ENCODE data around the gene POU3F2.

Gene POU3F2

DNA sequence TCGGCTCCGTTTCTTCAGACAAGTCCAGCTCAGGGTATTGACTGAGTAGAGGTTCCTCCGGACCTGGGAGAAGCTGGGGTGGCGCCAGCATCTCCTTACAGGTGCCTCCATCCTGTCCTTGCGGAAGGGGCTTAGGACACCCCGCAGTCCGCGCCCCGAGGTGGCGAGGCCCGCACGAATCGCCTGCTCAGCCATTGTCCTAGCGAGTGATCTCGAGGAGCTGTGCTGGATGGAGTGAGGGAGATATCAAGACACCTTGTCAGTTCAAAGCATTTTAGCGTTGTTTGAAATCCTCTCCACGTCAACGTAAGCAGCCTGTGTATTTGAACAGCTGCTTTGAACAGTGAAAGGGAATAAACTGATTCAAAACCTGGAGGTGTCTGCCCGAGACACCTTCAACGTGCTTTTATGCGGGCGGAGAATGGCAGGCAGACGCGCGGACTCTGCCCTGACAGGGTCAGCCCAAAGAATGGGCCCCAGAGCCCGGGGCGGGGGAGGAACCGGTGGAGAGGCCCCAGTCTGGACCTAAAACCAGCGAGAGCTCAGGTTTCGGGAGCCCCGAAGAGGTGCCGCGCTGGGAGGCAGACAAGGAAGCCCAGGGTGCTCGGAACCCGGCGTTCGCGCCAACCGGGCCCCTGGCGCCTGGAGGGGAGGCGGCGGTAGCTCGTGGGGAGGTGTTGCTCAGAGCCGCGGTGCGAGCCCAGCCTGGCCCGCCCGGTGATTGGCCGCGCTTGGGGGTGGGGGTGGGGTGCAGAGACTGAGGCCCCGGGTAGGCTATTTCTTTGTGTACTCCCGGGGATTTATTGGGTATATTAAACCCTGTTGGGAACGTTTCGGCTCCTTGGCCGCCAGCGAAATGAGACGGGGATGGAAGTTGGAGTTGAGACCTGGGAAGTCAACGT is 3.1 kb upstream of the POU3F2 start:
- Histone ChIP-seq H3K4me1 (ENCODE audit: control insufficient read depth, insufficient read depth, low read length) (peaks cover 54% of the 10 kb centered on the region), H3K9me3 (ENCODE audit: control insufficient read depth, low read length) (no peaks in the 10 kb centered on the region), H3K27me3 (ENCODE audit: control insufficient read depth, insufficient read depth, low read length, poor library complexity, severe bottlenecking) (peaks cover 88% of the 10 kb centered on the region), H3K36me3 (ENCODE audit: control insufficient read depth, insufficient read depth, low read length) (no peaks in the 10 kb centered on the region), H3K27ac (ENCODE audit: insufficient read depth, low read depth, low read length, poor library complexity, severe bottlenecking) (no peak overlapping the region), H3K4me3 (ENCODE audit: insufficient read depth, low read depth, low read length) (peak overlapping the region; percentile 53)
- 1% methylated on average over 58 of the region's 58 CpGs for WGBS, 2 experiments

DNA sequence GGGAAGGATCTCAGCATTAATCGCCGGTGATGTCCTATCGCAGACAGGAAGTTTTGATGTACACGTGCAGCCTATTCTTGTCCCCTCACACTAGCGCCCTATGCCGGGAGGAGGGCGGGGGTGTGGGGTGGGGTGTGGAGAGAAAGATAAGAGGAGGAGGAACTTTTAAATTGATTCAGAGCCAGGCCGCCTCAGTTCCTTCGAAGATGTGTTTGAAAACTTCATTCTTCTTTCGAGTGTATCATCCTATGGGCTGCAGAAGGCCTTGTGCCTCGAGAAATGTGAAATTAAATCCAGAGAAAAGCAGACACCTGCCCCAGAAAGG is 2.5 kb upstream of the POU3F2 start:
- Histone ChIP-seq H3K9me3 (ENCODE audit: control insufficient read depth, low read length) (no peaks in the 10 kb centered on the region), H3K36me3 (ENCODE audit: control insufficient read depth, insufficient read depth, low read length) (no peaks in the 10 kb centered on the region), H3K4me3 (ENCODE audit: insufficient read depth, low read depth, low read length) (peak overlapping the region; percentile 53), H3K4me1 (ENCODE audit: control insufficient read depth, insufficient read depth, low read length) (peaks cover 53% of the 10 kb centered on the region), H3K27ac (ENCODE audit: insufficient read depth, low read depth, low read length, poor library complexity, severe bottlenecking) (no peak overlapping the region), H3K27me3 (ENCODE audit: control insufficient read depth, insufficient read depth, low read length, poor library complexity, severe bottlenecking) (peaks cover 88% of the 10 kb centered on the region)
- whole genome bisulfite sequencing, 2 experiments, result 3 to 4% methylated on average over 7 to 8 of the region's 11 CpGs

DNA sequence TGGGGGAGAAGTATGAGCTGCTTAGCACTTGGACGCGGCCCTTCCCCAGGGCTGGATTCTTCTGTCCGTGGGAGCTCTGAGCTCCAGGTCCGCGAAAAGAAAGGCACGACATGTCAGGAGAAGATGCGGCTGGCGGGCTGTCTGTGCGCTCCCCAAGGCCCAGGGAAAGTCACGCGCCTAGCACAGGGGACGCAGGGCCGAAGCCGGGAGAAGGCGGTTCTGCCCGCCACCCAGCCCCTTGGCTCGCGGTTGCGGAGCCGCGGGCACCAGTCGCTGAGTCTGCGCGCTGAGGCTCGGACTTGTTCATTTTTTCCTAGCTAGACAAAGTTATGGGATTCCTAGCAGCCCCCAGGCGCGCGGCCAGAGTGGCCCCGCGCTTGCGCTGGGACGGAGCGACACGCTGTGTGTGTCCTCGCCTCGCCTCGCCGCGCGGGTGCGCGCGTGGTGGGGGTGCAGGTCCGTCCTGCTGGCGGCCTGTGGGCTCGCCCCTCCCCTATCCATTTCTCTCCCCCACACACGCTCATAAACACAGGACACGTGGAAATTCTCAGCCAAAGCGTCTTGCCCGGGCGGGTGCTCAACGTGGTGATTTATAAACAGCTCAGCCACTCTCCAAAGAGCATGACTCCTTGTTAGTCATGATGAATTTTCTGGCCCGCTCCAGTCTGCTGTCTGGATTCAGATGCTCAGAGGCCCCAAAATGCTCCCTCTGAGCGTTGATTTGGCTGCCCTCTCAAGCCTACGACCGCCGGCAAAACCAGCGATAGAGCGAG is 1.9 kb upstream of the POU3F2 start:
- peak overlapping the region; percentile 53 for H3K4me3 ChIP-seq (ENCODE audit: insufficient read depth, low read depth, low read length)
- H3K4me1 ChIP-seq (ENCODE audit: control insufficient read depth, insufficient read depth, low read length), result peaks cover 51% of the 10 kb centered on the region
- peaks cover 88% of the 10 kb centered on the region for H3K27me3 ChIP-seq (ENCODE audit: control insufficient read depth, insufficient read depth, low read length, poor library complexity, severe bottlenecking)
- no peaks in the 10 kb centered on the region for H3K9me3 ChIP-seq (ENCODE audit: control insufficient read depth, low read length)
- no peaks in the 10 kb centered on the region for H3K36me3 ChIP-seq (ENCODE audit: control insufficient read depth, insufficient read depth, low read length)
- no peak overlapping the region for H3K27ac ChIP-seq (ENCODE audit: insufficient read depth, low read depth, low read length, poor library complexity, severe bottlenecking)
- 1% methylated on average over 59 of the region's 59 CpGs for WGBS, 2 experiments

DNA sequence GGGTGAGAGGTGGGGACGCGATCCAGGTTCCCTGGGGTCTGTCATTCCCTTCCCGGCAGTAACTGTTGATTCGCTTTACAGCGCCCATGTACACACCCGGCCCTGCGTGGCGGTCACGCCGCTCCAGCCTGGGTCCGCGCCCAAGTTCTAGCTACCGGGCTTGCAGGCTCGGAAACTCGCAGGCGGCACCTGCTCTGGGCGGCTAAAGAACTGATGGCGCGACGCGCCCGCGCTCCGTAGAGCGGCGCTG is 1.4 kb upstream of the POU3F2 start:
- WGBS, 2 experiments, result 0 to 1% methylated on average over 26 of the region's 26 CpGs
- peak overlapping the region; percentile 53 for H3K4me3 ChIP-seq (ENCODE audit: insufficient read depth, low read depth, low read length)

DNA sequence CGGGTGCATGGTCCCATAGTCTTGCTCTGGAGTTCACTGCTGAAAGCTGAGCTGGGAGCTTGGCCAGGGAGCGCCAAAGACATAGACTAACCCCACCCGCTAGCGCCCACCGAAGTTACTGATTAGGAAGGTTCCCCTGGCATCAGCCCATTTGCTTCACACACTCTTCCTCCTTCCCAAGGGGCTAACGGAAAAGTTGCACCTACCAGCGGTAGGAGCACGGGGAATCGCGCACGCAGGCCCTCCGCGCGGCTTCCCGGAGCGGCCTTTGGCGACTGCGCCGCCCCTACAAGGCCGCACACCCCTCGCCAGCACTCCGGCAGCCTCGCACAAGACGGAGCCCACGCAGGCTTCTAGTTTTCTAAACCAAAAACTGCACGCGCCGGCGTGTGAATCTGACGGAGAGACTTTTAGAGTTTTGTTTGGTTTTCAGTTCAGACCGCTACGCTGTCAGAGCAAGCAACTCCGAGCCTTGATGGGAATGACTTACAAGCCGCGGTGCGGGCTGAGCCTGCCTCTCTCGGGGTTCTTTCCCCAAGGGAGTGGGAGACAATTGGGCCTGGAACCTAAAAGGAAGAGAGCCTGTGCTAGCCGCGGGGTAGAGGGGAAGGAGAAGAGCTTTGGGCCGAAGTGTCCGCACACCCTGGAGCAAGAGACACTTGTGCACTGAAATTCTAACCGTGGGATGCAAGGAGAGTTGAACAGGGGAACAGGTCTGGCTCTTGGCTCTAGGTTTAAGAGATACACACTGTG is 891 bp upstream of the POU3F2 start:
- 0 to 1% methylated on average over 41 to 42 of the region's 42 CpGs for whole genome bisulfite sequencing, 2 experiments
- peak overlapping the region; percentile 53 for H3K4me3 ChIP-seq (ENCODE audit: insufficient read depth, low read depth, low read length)
- H3K4me1 ChIP-seq (ENCODE audit: control insufficient read depth, insufficient read depth, low read length), result peaks cover 44% of the 10 kb centered on the region
- no peaks in the 10 kb centered on the region for H3K36me3 ChIP-seq (ENCODE audit: control insufficient read depth, insufficient read depth, low read length)
- peaks cover 88% of the 10 kb centered on the region for H3K27me3 ChIP-seq (ENCODE audit: control insufficient read depth, insufficient read depth, low read length, poor library complexity, severe bottlenecking)
- peak overlapping the region; percentile 63 for H3K27ac ChIP-seq (ENCODE audit: insufficient read depth, low read depth, low read length, poor library complexity, severe bottlenecking)
- no peaks in the 10 kb centered on the region for H3K9me3 ChIP-seq (ENCODE audit: control insufficient read depth, low read length)

More for the DNA sequence above, 1.4 kb upstream of the POU3F2 start:
- Histone ChIP-seq H3K27me3 (ENCODE audit: control insufficient read depth, insufficient read depth, low read length, poor library complexity, severe bottlenecking) (peaks cover 88% of the 10 kb centered on the region), H3K4me1 (ENCODE audit: control insufficient read depth, insufficient read depth, low read length) (peaks cover 48% of the 10 kb centered on the region), H3K27ac (ENCODE audit: insufficient read depth, low read depth, low read length, poor library complexity, severe bottlenecking) (no peak overlapping the region), H3K9me3 (ENCODE audit: control insufficient read depth, low read length) (no peaks in the 10 kb centered on the region), H3K36me3 (ENCODE audit: control insufficient read depth, insufficient read depth, low read length) (no peaks in the 10 kb centered on the region)

DNA sequence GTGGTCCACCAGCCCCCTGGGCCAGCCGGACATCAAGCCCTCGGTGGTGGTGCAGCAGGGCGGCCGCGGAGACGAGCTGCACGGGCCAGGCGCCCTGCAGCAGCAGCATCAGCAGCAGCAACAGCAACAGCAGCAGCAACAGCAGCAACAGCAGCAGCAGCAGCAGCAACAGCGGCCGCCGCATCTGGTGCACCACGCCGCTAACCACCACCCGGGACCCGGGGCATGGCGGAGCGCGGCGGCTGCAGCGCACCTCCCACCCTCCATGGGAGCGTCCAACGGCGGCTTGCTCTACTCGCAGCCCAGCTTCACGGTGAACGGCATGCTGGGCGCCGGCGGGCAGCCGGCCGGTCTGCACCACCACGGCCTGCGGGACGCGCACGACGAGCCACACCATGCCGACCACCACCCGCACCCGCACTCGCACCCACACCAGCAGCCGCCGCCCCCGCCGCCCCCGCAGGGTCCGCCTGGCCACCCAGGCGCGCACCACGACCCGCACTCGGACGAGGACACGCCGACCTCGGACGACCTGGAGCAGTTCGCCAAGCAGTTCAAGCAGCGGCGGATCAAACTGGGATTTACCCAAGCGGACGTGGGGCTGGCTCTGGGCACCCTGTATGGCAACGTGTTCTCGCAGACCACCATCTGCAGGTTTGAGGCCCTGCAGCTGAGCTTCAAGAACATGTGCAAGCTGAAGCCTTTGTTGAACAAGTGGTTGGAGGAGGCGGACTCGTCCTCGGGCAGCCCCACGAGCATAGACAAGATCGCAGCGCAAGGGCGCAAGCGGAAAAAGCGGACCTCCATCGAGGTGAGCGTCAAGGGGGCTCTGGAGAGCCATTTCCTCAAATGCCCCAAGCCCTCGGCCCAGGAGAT is 1.0 kb downstream of the POU3F2 start:
- 0% methylated on average over 76 of the region's 76 CpGs for WGBS, 2 experiments

DNA sequence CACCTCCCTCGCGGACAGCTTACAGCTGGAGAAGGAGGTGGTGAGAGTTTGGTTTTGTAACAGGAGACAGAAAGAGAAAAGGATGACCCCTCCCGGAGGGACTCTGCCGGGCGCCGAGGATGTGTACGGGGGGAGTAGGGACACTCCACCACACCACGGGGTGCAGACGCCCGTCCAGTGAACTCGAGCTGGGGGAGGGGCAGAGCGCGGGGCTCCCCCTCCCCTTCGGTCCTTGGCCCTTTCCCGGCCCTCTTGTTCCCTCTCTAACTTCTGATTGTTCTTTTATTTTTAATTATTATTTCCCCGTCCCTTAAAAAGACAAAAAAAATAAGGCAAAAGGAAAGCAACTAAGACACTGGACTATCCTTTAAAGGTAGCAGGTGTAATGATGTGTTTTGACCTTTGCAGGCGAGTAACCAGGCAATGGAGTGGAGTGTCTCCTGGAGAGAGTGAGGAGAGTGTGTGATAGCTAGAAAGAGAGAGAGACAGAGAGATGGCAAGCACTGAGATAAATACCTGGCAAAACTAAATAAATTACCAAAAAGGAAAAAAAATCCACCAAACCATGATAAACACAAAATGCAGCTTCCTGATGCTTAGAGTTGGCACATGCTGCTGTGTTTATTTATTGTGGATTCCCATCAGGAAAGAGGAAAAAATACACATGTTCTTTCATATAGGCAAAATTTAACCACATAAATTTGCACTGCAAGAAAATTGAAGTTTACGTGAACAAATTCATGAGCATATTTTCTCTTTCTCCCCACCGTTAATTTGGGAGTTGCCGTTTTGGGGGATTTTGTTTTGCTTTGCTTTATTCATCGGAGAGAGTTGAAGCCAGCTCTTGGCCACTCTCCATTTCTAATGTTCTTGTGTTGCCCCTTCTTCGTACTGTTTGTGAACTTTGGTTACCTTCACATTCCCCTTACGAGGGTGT is 1.9 kb downstream of the POU3F2 start:
- H3K4me3 ChIP-seq (ENCODE audit: insufficient read depth, low read depth, low read length), result peak overlapping the region; percentile 62
- H3K9me3 ChIP-seq (ENCODE audit: control insufficient read depth, low read length), result no peaks in the 10 kb centered on the region
- H3K36me3 ChIP-seq (ENCODE audit: control insufficient read depth, insufficient read depth, low read length), result no peaks in the 10 kb centered on the region
- H3K27ac ChIP-seq (ENCODE audit: insufficient read depth, low read depth, low read length, poor library complexity, severe bottlenecking), result no peak overlapping the region
- H3K27me3 ChIP-seq (ENCODE audit: control insufficient read depth, insufficient read depth, low read length, poor library complexity, severe bottlenecking), result peaks cover 88% of the 10 kb centered on the region
- H3K4me1 ChIP-seq (ENCODE audit: control insufficient read depth, insufficient read depth, low read length), result peaks cover 24% of the 10 kb centered on the region
- 1 to 2% methylated on average over 19 to 23 of the region's 23 CpGs for WGBS, 2 experiments

More for the DNA sequence above, 1.0 kb downstream of the POU3F2 start:
- no peaks in the 10 kb centered on the region for H3K9me3 ChIP-seq (ENCODE audit: control insufficient read depth, low read length)
- H3K27me3 ChIP-seq (ENCODE audit: control insufficient read depth, insufficient read depth, low read length, poor library complexity, severe bottlenecking), result peaks cover 88% of the 10 kb centered on the region
- H3K27ac ChIP-seq (ENCODE audit: insufficient read depth, low read depth, low read length, poor library complexity, severe bottlenecking), result no peak overlapping the region
- H3K4me3 ChIP-seq (ENCODE audit: insufficient read depth, low read depth, low read length), result peak overlapping the region; percentile 62
- peaks cover 32% of the 10 kb centered on the region for H3K4me1 ChIP-seq (ENCODE audit: control insufficient read depth, insufficient read depth, low read length)
- H3K36me3 ChIP-seq (ENCODE audit: control insufficient read depth, insufficient read depth, low read length), result no peaks in the 10 kb centered on the region

DNA sequence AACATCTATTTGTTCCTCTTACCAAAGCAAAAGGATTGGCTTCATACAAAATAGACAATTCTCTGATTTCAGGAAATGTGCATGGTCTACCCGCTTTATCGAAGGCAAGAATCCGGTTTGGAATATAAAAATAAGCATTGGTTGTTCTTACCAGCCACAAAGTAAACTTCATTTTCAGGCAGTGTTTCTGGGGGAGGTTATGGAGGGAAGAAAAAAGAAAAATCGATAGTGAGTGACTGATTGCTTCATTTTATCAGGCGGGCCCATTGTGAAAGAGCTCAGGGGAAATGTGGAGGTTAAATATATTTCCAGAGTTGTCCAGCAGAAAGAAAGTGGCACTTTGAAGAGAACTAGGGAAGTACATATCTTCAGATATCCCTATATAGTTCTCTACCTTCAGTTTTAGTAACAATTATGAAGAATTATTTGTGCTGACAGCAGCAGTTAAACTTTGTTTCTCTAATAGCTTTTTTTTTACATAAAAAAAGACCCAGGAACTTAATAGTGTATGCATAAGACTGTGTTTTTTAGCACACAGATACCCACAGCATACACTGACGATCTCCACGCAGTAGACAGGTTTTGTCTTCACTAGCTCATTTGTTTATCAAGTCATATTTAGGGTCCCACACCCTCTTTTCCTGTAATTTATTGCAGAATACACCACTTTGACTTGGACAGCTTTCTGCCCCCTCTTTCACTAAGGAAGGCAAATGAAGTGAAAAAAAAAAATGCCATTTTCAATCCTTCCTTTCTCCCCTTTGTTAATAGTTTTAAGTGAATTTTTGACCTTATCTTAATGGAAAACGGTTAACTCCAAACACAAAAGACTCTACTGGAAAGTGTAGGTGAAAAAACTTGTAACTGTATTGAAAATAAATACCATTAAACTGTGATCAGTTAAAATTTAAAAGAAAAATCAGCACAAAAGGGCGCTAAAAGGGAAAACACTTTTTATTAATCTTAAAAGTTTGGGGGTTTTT is 2.9 kb downstream of the POU3F2 start:
- H3K27me3 ChIP-seq (ENCODE audit: control insufficient read depth, insufficient read depth, low read length, poor library complexity, severe bottlenecking), result peaks cover 88% of the 10 kb centered on the region
- no peaks in the 10 kb centered on the region for H3K9me3 ChIP-seq (ENCODE audit: control insufficient read depth, low read length)
- WGBS, 2 experiments, result 6 to 8% methylated on average over 7 of the region's 9 CpGs
- no peaks in the 10 kb centered on the region for H3K36me3 ChIP-seq (ENCODE audit: control insufficient read depth, insufficient read depth, low read length)
- H3K4me3 ChIP-seq (ENCODE audit: insufficient read depth, low read depth, low read length), result peak overlapping the region; percentile 62
- H3K4me1 ChIP-seq (ENCODE audit: control insufficient read depth, insufficient read depth, low read length), result peaks cover 24% of the 10 kb centered on the region
- H3K27ac ChIP-seq (ENCODE audit: insufficient read depth, low read depth, low read length, poor library complexity, severe bottlenecking), result no peak overlapping the region

Data from ectodermal cell (in vitro differentiated cells).